ENCODE data around the gene PDE6H. TPM values are rescaled to one million over a fixed set of nuclear protein-coding genes. Genes with fewer than 3 reads are reported as not detected.

PDE6H gene
- total and polyA plus RNA-seq, 2 donors (not counting 1 experiment from before 2014, with no cell fraction given) = not detected

DNA sequence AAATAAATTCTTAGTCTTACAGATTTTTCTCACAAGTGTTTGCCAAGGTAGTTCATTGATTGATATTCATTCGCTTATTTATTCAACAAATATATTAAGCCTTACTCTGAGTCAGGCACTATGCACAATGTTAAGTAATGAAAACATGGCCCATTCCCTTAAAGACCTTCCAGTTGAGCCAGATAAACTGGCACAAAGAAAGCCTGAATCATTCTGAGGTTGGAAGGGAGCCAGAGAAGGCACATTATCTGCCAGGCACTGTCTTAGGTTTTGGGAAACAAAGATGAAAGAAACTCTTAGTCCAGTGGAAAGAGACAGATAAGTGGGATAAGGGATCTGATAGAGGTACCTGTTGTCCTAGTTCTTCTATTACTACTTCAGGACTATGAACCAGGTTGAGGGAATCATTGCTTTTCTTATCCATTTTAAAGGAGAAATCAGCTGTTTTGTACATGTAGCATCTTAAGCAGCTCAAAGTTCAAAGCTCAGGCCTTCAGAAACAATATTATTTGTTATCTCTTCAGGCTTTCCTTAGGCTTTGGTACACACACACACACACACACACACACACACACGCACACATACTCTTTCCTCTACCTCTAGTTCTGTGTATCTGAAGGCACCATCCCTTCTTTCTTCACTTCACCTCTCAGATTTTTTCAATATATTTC is 27.0 kb downstream of the PDE6H start:
- H3K27me3 ChIP-seq (ENCODE audit: control insufficient read depth, insufficient read depth, low read length) = peaks cover 3% of the 10 kb centered on the region
- H3K4me2 ChIP-seq (ENCODE audit: extremely low read depth, insufficient read depth, low read length) = no peak overlapping the region
- H3K9ac ChIP-seq (ENCODE audit: insufficient read depth, low read length) = no peak overlapping the region
- no peaks in the 10 kb centered on the region for H3K36me3 ChIP-seq (ENCODE audit: control insufficient read depth, insufficient read depth, low read length)
- no peak overlapping the region for H3K27ac ChIP-seq (ENCODE audit: insufficient read depth, low read length)
- no peak overlapping the region for H3K4me3 ChIP-seq (replicated peaks in 1 of 4; ENCODE audit: control extremely low read depth in 1 of 4, insufficient read depth in 1 of 4, low read depth in 3 of 4, low read length in 4 of 4)
- DNase-seq (ENCODE audit: low read depth in 2 of 2) = peak in 1 of 2 donors; percentile 21
- no peaks in the 10 kb centered on the region for H3K79me2 ChIP-seq (ENCODE audit: control insufficient read depth, insufficient read depth, low read length)
- H2AFZ ChIP-seq (ENCODE audit: low read length) = no peak overlapping the region
- H4K20me1 ChIP-seq (ENCODE audit: control insufficient read depth, extremely low read depth, insufficient read depth, low read length) = no peaks in the 10 kb centered on the region
- TF ChIP-seq CTCF (conservative IDR thresholded peaks at IDR 0.05 in 1 of 2, IDR thresholded peaks at IDR 0.05 in 1 of 2; ENCODE audit: low read depth in 1 of 2, low read length in 2 of 2) (no peak), EZH2 (IDR thresholded peaks at IDR 0.05; ENCODE audit: low read length, missing control alignments) (no peak)
- H3K9me3 ChIP-seq (ENCODE audit: control insufficient read depth, insufficient read depth, low read depth, low read length) = no peaks in the 10 kb centered on the region
- H3K4me1 ChIP-seq (ENCODE audit: control insufficient read depth, extremely low read depth, insufficient read depth, low read length) = no peaks in the 10 kb centered on the region

GRCh38 chr12:15000575-15000974 is 27.7 kb downstream of the PDE6H start:
- no peaks in the 10 kb centered on the region for H4K20me1 ChIP-seq (ENCODE audit: control insufficient read depth, extremely low read depth, insufficient read depth, low read length)
- H3K27ac ChIP-seq (ENCODE audit: insufficient read depth, low read length) = no peak overlapping the region
- no peaks in the 10 kb centered on the region for H3K79me2 ChIP-seq (ENCODE audit: control insufficient read depth, insufficient read depth, low read length)

More at GRCh38 chr12:15000575-15000974, 27.7 kb downstream of the PDE6H start:
- no peaks in the 10 kb centered on the region for H3K36me3 ChIP-seq (ENCODE audit: control insufficient read depth, insufficient read depth, low read length)
- no peak overlapping the region for H2AFZ ChIP-seq (ENCODE audit: low read length)
- H3K9ac ChIP-seq (ENCODE audit: insufficient read depth, low read length) = no peak overlapping the region
- DNase-seq (ENCODE audit: low read depth in 2 of 2) = no peak
- no peaks in the 10 kb centered on the region for H3K4me1 ChIP-seq (ENCODE audit: control insufficient read depth, extremely low read depth, insufficient read depth, low read length)
- TF ChIP-seq EZH2 (IDR thresholded peaks at IDR 0.05; ENCODE audit: low read length, missing control alignments) = no peak
- no peak for TF ChIP-seq CTCF (conservative IDR thresholded peaks at IDR 0.05 in 1 of 2, IDR thresholded peaks at IDR 0.05 in 1 of 2; ENCODE audit: low read depth in 1 of 2, low read length in 2 of 2)
- no peaks in the 10 kb centered on the region for H3K9me3 ChIP-seq (ENCODE audit: control insufficient read depth, insufficient read depth, low read depth, low read length)
- no peak overlapping the region for H3K4me3 ChIP-seq (replicated peaks in 1 of 4; ENCODE audit: control extremely low read depth in 1 of 4, insufficient read depth in 1 of 4, low read depth in 3 of 4, low read length in 4 of 4)
- H3K4me2 ChIP-seq (ENCODE audit: extremely low read depth, insufficient read depth, low read length) = no peak overlapping the region
- H3K27me3 ChIP-seq (ENCODE audit: control insufficient read depth, insufficient read depth, low read length) = peaks cover 3% of the 10 kb centered on the region
